ENCODE results near the gene HIC2.

GRCh38 chr22:21450858-21451353, 33.7 kb downstream of the HIC2 start:
- TF ChIP-seq CTCF (IDR thresholded peaks at IDR 0.05; ENCODE audit: low read length), result no peak
- TF ChIP-seq EZH2 (optimal IDR thresholded peaks at IDR 0.05; ENCODE audit: low read depth, low read length), result no peak
- no peak for TF ChIP-seq EZH2phosphoT487 (IDR thresholded peaks at IDR 0.05; ENCODE audit: low read length)

Measured in MM.1S (cell line).